NT2/D1 (cell line): Measurements from ENCODE around the gene FN1.

Experiments used
- SUZ12 ChIP-seq: IDR thresholded peaks from 2 replicates; pipeline ENCODE4 v1.6.1; 2011; ENCODE audit not compliant: insufficient read length, insufficient read depth; ENCODE audit errors: extremely low read depth
- ZNF274 ChIP-seq: IDR thresholded peaks from 2 replicates; pipeline ENCODE4 v1.6.1; 2011; ENCODE audit warnings: mild to moderate bottlenecking, low read depth, low read length

DNA sequence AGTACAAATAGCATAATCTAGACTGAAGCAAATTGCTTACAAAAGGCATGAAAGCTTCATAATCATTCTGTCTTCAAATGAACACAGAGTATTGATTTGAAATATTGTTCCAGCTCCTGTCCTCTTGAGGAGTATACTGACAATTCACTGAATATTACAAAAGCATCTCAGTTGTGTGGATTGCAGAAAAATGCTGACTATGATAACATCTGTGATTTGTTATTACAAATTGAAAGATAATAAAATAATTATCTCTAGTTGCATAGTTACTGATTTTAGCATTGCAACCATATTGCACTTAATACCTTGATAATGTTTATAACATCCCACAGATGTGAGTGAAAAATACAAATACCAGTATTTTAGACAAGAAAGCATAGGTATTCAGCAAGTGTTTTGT is 49.2 kb upstream of the FN1 start:
- no peak for TF ChIP-seq ZNF274
- no peak for TF ChIP-seq SUZ12
